NCI-H2227 treated with DMSO at 0.1 percent for 48 hours (cell line): ENCODE results near the gene ARHGAP26.
"Not testable (repeated sequence)": the region's sequence is repeated elsewhere in the genome, so short reads cannot be mapped to it uniquely, and the experiment has no call there.

ENCODE experiments used
- DNase-seq: peaks from one replicate; lab custom pipeline; 2025; lab: John Stamatoyannopoulos, UW

The ARHGAP26 gene

GRCh38 chr5:142984525-142984924 lies 214.3 kb downstream of the ARHGAP26 start:
- DNase-seq = no peak

- DNase-seq = not testable (repeated sequence)
Observed at GRCh38 chr5:142989270-142989669, 219.1 kb downstream of the ARHGAP26 start.

- DNase-seq = not testable (repeated sequence)
Observed at GRCh38 chr5:142990073-142990472, 219.9 kb downstream of the ARHGAP26 start.

DNA sequence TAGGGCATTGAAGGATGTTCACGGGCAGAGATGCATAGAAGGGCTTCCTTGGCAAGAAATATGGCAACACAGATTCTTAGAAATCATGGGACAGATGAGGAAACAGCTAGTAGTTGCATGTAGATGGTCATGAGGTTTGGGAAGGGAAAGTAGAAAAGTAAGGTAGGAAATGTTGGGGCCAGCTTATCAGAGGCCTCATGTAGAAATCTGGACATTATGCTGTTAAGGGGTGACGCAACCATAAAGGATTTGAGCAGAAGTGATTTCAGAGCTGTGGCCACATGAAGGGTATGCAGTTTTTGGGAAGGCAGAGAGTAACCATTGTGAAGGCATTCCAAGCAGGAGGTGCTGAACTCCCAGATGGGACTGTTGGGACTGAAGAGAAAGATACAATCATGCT lies 224.0 kb downstream of the ARHGAP26 start:
- no peak for DNase-seq

DNA sequence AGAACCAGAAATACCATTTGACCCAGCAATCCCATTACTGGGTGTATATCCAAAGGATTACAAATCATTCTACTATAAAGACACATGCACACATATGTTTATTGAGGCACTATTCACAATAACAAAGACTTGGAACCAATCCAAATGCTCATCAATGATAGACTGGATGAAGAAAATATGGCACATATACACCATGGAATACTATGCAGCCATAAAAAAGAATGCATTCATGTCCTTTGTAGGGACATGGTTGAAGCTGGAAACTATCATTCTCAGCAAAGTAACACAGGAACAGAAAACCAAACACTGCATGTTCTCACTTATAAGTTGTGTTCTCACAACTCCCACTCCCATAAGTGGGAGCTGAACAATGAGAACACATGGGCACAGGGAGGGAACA lies 225.4 kb downstream of the ARHGAP26 start:
- not testable (repeated sequence) for DNase-seq

DNA sequence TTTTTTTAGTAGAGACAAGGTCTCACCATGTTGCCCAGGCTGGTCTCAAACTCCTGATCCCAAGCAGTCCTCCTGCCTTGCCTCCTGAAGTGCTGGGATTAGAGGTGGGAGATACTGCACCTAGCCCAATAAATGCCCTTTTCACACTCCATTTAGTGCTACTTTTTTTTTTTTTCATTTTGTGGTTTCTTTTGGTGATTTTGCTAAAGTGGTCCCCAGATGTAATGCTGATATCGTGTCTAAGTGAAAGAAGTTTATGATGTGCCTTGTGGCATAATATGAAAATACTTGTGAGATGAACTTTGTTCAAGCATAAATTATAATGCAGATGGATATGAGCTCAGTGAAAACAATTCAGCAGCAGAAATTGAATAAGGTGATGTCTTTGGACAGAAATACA lies 227.4 kb downstream of the ARHGAP26 start:
- DNase-seq = no peak

- no peak for DNase-seq
Observed at GRCh38 chr5:142998316-142999020, 228.3 kb downstream of the ARHGAP26 start.

- not testable (repeated sequence) for DNase-seq
Observed at GRCh38 chr5:143000551-143000950, 230.4 kb downstream of the ARHGAP26 start.

DNA sequence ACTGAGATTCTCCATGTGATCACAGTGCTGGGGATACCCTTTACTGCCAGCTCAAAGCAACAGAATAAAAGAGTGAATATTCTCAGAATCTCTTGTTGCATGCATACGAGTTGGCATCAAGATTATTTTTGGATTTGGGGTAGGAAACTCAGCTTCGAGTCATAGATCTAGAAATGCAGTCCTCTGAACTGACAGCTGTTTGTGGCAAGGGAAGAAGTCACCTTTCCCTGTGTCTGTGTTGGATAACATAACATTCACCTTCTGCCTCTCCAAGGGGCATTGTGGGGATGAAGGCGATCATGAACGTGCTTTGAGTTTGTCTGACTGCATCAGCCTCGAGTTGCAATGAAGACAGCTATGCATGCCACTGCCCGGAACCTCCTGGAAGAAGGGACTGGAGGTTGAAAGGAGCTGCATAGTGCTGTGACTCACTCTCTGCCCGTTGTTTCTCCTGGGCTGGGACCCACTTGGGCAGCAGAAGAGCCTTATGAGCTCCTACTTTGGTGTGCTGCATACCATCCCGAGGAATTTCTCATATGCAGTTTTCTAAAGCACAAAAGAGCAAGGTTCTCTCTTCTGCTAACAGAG lies 231.7 kb downstream of the ARHGAP26 start:
- DNase-seq = no peak

- DNase-seq = no peak
Observed at GRCh38 chr5:143002459-143003327, 232.5 kb downstream of the ARHGAP26 start.

DNA sequence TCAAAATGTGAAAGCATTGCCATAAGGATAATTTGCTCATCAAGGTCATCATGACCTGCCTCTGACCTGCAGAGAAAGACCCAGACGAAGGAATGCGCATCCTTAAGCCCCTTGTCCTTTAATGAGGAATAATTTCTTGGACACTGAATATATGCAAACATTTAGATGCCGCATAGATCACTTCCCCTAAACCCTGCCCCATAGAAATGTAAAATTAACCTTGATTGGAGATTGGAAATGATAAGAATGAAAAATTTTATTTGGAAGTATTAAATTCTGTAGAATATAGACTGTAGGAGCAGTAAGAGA lies 233.1 kb downstream of the ARHGAP26 start:
- DNase-seq = no peak

GRCh38 chr5:143004361-143005145 lies 234.4 kb downstream of the ARHGAP26 start:
- no peak for DNase-seq

GRCh38 chr5:143006501-143006900 lies 236.3 kb downstream of the ARHGAP26 start:
- DNase-seq = no peak

GRCh38 chr5:143008032-143008431 lies 237.9 kb downstream of the ARHGAP26 start:
- DNase-seq = no peak

DNA sequence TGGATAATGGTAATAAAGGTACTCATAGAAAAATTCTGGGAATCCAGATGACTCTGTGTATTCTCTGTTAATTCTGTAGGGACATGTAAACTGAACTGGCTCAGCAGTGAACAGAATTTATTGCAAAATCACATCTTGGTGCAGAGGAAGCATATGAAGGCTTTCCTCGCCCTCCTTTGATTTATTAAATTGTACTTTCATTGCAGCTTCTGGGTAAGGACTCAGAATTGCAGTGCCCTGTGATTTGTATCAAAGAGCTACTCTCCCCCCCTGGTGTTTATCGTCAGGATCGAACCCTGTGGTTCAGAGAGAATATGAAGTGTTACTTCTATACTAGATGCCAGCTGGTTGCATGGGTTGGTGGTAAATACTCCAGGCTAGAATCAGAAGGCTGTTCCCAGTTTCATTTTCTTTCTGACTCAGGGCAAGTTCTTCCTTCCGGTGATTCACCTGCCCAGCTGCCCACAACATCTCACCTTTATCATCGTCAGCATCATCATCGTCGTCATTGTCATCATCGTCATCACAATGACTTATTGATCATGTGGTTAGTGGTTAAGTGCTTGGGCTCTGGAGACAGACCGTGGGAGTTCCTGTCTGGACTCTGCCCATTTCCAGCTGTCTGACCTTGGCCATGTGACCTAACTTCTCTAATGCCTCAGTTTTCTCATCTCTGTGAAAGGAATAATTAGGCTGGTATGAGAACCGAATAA lies 238.8 kb downstream of the ARHGAP26 start:
- no peak for DNase-seq

- no peak for DNase-seq
Observed at GRCh38 chr5:143010351-143010750, 240.2 kb downstream of the ARHGAP26 start.

DNA sequence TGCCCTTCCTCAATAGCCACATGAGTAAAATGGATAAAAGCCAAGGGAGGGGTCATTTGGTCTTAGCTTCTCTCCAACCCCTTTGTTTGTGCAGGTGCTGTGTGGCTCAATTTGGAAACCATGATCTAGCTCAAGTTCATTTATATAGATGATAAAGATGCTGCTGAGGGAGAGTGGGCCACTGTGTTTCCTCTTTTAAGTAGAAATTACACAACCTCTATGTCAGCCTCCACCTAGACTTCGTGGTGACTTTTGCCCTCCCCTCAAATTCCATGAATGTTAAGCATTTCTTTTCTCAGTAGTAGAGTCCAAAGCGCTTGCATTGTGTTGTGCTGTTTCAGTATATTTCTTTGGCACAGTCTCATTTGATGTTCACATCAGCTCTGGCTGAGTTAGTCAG lies 241.4 kb downstream of the ARHGAP26 start:
- DNase-seq = no peak

- no peak for DNase-seq
Observed at GRCh38 chr5:143013176-143013891, 243.2 kb downstream of the ARHGAP26 start.

GRCh38 chr5:143014017-143014651 lies 244.0 kb downstream of the ARHGAP26 start:
- DNase-seq = no peak

GRCh38 chr5:143016777-143017516 lies 246.8 kb downstream of the ARHGAP26 start:
- DNase-seq = no peak
